PC-3 (cell line): ENCODE data around the gene CNTNAP5. TPM values are rescaled to one million over a fixed set of nuclear protein-coding genes. Genes with fewer than 3 reads are reported as not detected.

Experiments used
- ATAC-seq: fragments of 200-7000 bp; cut with Tn5 transposase; 2 replicates; pipeline ENCODE4 v1.9.1; 2020; ENCODE audit warnings: mild to moderate bottlenecking, moderate library complexity
- BruUV-seq: library from RNA; stranded (reverse); fragments of 400-500 nt; replicated peaks from 2 replicates; lab custom pipeline; 2021; lab: Mats Ljungman, UMichigan
- CTCF ChIA-PET: fragments of 300-600 bp; sonication (Branson Sonifier 250); formaldehyde crosslinking; loops from one replicate; lab custom pipeline; 2022; ENCODE audit warnings: antibody characterized with exemption; lab: Charles Lee
- POLR2A ChIA-PET: fragments of 300-600 bp; sonication (Branson Sonifier 250); formaldehyde crosslinking; loops from one replicate; lab custom pipeline; 2022; ENCODE audit warnings: antibody characterized with exemption; ENCODE audit not compliant: unreplicated experiment; lab: Charles Lee
- DNase-seq: peaks from one replicate; pipeline ENCODE4 v3.0.0-alpha.2; 2015
- H2AFZ ChIP-seq: fragments of 300-600 bp; sonication (generic); 2 replicates; pipeline ENCODE4 v1.6.0; 2016; ENCODE audit warnings: antibody characterized with exemption, low read length
- H3F3A ChIP-seq: fragments of 300-600 bp; sonication (generic); one replicate; pipeline ENCODE4 v1.6.0; 2017; ENCODE audit warnings: antibody characterized with exemption, low read length, control low read depth, mild to moderate bottlenecking; ENCODE audit not compliant: unreplicated experiment
- H3K27ac ChIP-seq: fragments of 300-600 bp; sonication (generic); 2 replicates; pipeline ENCODE4 v1.5.1; 2016; ENCODE audit warnings: mild to moderate bottlenecking, low read length
- H3K27me3 ChIP-seq: fragments of 300-600 bp; sonication (generic); 2 replicates; pipeline ENCODE4 v1.6.1; 2016; ENCODE audit warnings: low read length, mixed read lengths
- H3K36me3 ChIP-seq: fragments of 300-600 bp; sonication (generic); 2 replicates; pipeline ENCODE4 v1.6.1; 2016; ENCODE audit warnings: low read depth, mixed run types, low read length, mixed read lengths
- H3K4me1 ChIP-seq: fragments of 300-600 bp; sonication (generic); 2 replicates; pipeline ENCODE4 v1.5.1; 2016; ENCODE audit warnings: low read length; ENCODE audit not compliant: insufficient read depth
- H3K4me2 ChIP-seq: fragments of 300-600 bp; sonication (generic); 2 replicates; pipeline ENCODE4 v1.6.0; 2016; ENCODE audit warnings: low read length
- H3K4me3 ChIP-seq: fragments of 300-600 bp; sonication (generic); 2 replicates; pipeline ENCODE4 v1.5.1; 2016; ENCODE audit warnings: mild to moderate bottlenecking, low read length, mixed read lengths
- H3K79me2 ChIP-seq: fragments of 300-600 bp; sonication (generic); 2 replicates; pipeline ENCODE4 v1.6.1; 2017; ENCODE audit warnings: low read length, mixed read lengths
- H3K9ac ChIP-seq: fragments of 300-600 bp; sonication (generic); 2 replicates; pipeline ENCODE4 v1.6.0; 2016; ENCODE audit warnings: mild to moderate bottlenecking, low read length
- H3K9me2 ChIP-seq: fragments of 300-600 bp; sonication (generic); replicated peaks from 2 replicates; pipeline ENCODE4 v1.6.1; 2016; ENCODE audit warnings: mixed run types, low read length, mixed read lengths
- H3K9me3 ChIP-seq: fragments of 300-600 bp; sonication (generic); 2 replicates; pipeline ENCODE4 v1.6.1; 2016; ENCODE audit warnings: low read length, mixed read lengths
- H4K20me1 ChIP-seq: fragments of 300-600 bp; sonication (generic); 2 replicates; pipeline ENCODE4 v1.6.1; 2016; ENCODE audit warnings: low read length, mixed read lengths
- EZH2 ChIP-seq: fragments of 300-600 bp; sonication (generic); IDR thresholded peaks from one replicate; pipeline ENCODE4 v1.6.1; 2017; ENCODE audit warnings: antibody characterized with exemption, mild to moderate bottlenecking, low read length; ENCODE audit not compliant: unreplicated experiment
- EZH2phosphoT487 ChIP-seq: fragments of 300-600 bp; sonication (generic); IDR thresholded peaks from 2 replicates; pipeline ENCODE4 v1.6.1; 2018; ENCODE audit warnings: mild to moderate bottlenecking, antibody characterized with exemption, low read length, borderline replicate concordance
- intact Hi-C: fragments of 100-400 bp; cut with micrococcal nuclease; formaldehyde crosslinking; loops from 2 replicates; pipeline ENCODE4 v1.9.0; 2023
- total RNA-seq: library from RNA; depleted of rRNA; stranded (reverse); fragments of >200 nt; gene quantifications from 2 replicates; pipeline ENCODE4 v1.2.3, GENCODE V29; 2014
- TF ChIP-seq, protein P1 (sequence below): fragments of 300-600 bp; sonication (generic); conservative IDR thresholded peaks from 2 replicates; pipeline ENCODE4 v1.5.1; 2017; ENCODE audit warnings: antibody characterized with exemption, low read depth, mild to moderate bottlenecking, low read length

The CNTNAP5 gene
- total RNA-seq, 1 experiment from 2014 or later = not detected

DNA sequence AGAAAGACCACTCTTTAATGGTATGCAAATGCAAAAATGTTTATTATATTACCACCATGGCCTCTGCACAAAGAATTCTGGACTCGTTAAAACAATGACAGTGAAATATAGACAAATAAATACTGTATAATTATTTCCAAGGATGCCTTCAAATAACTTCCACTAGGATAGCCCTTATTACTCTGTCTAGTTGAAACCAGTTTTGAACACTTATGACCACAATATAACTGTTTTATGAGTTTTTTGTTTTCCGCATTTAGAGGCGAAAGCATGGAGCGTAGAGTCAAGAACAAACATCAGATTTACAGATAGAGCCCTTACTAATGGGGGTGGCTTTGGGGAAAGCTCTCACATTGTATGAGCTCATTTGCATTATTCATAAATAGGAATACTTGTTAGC is 559.5 kb downstream of the CNTNAP5 start:
- H3K27me3 ChIP-seq = peaks cover 4% of the 10 kb centered on the region; the same call in 1 of the 2 replicates
- no peaks in the 10 kb centered on the region for H4K20me1 ChIP-seq
- no peaks in the 10 kb centered on the region for H3K4me1 ChIP-seq
- H3K9me3 ChIP-seq = no peaks in the 10 kb centered on the region
- no peak overlapping the region for H3K9ac ChIP-seq
- POLR2A ChIA-PET = no interaction called here
- no peak overlapping the region for H3K27ac ChIP-seq
- intact Hi-C loops = no loop called here
- H3K4me2 ChIP-seq = no peak overlapping the region
- H3K36me3 ChIP-seq = no peaks in the 10 kb centered on the region
- H3F3A ChIP-seq = no peaks in the 10 kb centered on the region
- CTCF ChIA-PET = no interaction called here
- no peaks in the 10 kb centered on the region for H3K9me2 ChIP-seq
- no TSS peak for BruUV-seq
- no peaks in the 10 kb centered on the region for H3K79me2 ChIP-seq
- no peak overlapping the region for H3K4me3 ChIP-seq
- ATAC-seq (no peak), DNase-seq (no peak)
- no peak overlapping the region for H2AFZ ChIP-seq
- TF ChIP-seq, protein P1, sequence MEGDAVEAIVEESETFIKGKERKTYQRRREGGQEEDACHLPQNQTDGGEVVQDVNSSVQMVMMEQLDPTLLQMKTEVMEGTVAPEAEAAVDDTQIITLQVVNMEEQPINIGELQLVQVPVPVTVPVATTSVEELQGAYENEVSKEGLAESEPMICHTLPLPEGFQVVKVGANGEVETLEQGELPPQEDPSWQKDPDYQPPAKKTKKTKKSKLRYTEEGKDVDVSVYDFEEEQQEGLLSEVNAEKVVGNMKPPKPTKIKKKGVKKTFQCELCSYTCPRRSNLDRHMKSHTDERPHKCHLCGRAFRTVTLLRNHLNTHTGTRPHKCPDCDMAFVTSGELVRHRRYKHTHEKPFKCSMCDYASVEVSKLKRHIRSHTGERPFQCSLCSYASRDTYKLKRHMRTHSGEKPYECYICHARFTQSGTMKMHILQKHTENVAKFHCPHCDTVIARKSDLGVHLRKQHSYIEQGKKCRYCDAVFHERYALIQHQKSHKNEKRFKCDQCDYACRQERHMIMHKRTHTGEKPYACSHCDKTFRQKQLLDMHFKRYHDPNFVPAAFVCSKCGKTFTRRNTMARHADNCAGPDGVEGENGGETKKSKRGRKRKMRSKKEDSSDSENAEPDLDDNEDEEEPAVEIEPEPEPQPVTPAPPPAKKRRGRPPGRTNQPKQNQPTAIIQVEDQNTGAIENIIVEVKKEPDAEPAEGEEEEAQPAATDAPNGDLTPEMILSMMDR = no peak
- no peak for TF ChIP-seq EZH2
- no peak for TF ChIP-seq EZH2phosphoT487

DNA sequence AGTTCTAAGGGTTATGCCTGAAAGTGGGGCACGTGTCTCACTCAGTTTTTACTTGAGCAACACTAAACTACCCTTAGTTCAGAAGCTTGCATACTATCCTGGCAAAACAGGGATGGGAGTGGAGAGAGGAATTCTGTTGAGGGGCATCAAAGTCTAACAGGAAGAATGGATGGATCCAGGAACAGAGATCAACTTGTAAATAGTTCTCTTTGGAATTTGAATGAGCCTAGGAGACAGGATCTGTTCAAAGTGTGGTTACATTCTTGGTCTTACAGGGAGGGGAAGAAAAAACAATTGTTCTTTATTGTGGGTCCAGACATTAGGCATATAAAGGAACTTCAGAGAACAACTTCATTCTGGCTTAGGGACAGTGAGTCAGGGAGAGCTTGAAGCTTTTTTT is 560.2 kb downstream of the CNTNAP5 start:
- TF ChIP-seq, protein P1 = no peak
- TF ChIP-seq EZH2phosphoT487 (no peak), EZH2 (no peak)
- Histone ChIP-seq H3K4me3 (no peak overlapping the region), H2AFZ (no peak overlapping the region), H3K79me2 (no peaks in the 10 kb centered on the region), H3K9ac (no peak overlapping the region), H3K36me3 (no peaks in the 10 kb centered on the region), H3K27me3 (peaks cover 4% of the 10 kb centered on the region; the same call in 1 of the 2 replicates), H3F3A (no peaks in the 10 kb centered on the region), H4K20me1 (no peaks in the 10 kb centered on the region), H3K9me3 (no peaks in the 10 kb centered on the region), H3K9me2 (no peaks in the 10 kb centered on the region), H3K4me1 (no peaks in the 10 kb centered on the region), H3K27ac (no peak overlapping the region), H3K4me2 (no peak overlapping the region)
- ChIA-PET POLR2A (no interaction called here), CTCF (no interaction called here)
- DNase-seq = no peak
- BruUV-seq = no TSS peak
- intact Hi-C loops = no loop called here
- no peak for ATAC-seq

GRCh38 chr2:124586210-124586609 is 561.1 kb downstream of the CNTNAP5 start:
- Histone ChIP-seq H3K79me2 (no peaks in the 10 kb centered on the region), H3K4me2 (no peak overlapping the region), H3K9me3 (no peaks in the 10 kb centered on the region), H3K4me3 (no peak overlapping the region), H2AFZ (no peak overlapping the region), H3K36me3 (no peaks in the 10 kb centered on the region), H3K9ac (no peak overlapping the region), H3K27me3 (peaks cover 4% of the 10 kb centered on the region; the same call in 1 of the 2 replicates), H3F3A (no peaks in the 10 kb centered on the region), H3K4me1 (no peaks in the 10 kb centered on the region), H3K9me2 (no peaks in the 10 kb centered on the region), H4K20me1 (no peaks in the 10 kb centered on the region), H3K27ac (no peak overlapping the region)
- ATAC-seq (no peak), DNase-seq (no peak)
- ChIA-PET POLR2A (no interaction called here), CTCF (no interaction called here)
- TF ChIP-seq, protein P1 = no peak
- TF ChIP-seq EZH2phosphoT487 (no peak), EZH2 (no peak)
- intact Hi-C loops = no loop called here
- BruUV-seq = no TSS peak
